ENCODE measurements around the gene SLC9A9. TPM values are rescaled to one million over a fixed set of nuclear protein-coding genes. Genes with fewer than 3 reads are reported as not detected.

The SLC9A9 gene
- total and polyA plus RNA-seq, 4 donors: 3.3 to 15.0 (median 6.1) TPM

GRCh38 chr3:143825513-143825912, 22.8 kb downstream of the SLC9A9 start:
- H3K9me3 ChIP-seq (ENCODE audit: control insufficient read depth in 4 of 4, low read length in 3 of 4): no peaks in the 10 kb centered on the region
- no peak for DNase-seq (ENCODE audit: low spot score)
- H3K27me3 ChIP-seq (ENCODE audit: control insufficient read depth in 4 of 4, insufficient read depth in 4 of 4, low read length in 3 of 4): no peaks in the 10 kb centered on the region
- no peak for TF ChIP-seq GABPA (IDR thresholded peaks at IDR 0.05 in 1 of 2, conservative IDR thresholded peaks at IDR 0.05 in 1 of 2)
- TF ChIP-seq, protein P1, sequence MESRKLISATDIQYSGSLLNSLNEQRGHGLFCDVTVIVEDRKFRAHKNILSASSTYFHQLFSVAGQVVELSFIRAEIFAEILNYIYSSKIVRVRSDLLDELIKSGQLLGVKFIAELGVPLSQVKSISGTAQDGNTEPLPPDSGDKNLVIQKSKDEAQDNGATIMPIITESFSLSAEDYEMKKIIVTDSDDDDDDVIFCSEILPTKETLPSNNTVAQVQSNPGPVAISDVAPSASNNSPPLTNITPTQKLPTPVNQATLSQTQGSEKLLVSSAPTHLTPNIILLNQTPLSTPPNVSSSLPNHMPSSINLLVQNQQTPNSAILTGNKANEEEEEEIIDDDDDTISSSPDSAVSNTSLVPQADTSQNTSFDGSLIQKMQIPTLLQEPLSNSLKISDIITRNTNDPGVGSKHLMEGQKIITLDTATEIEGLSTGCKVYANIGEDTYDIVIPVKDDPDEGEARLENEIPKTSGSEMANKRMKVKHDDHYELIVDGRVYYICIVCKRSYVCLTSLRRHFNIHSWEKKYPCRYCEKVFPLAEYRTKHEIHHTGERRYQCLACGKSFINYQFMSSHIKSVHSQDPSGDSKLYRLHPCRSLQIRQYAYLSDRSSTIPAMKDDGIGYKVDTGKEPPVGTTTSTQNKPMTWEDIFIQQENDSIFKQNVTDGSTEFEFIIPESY (IDR thresholded peaks at IDR 0.05): no peak
- peaks cover 0 to 2% (median 0%) of the 10 kb centered on the region in 4 donors for H3K4me1 ChIP-seq (ENCODE audit: control insufficient read depth in 4 of 4, insufficient read depth in 4 of 4, low read length in 3 of 4)
- no peak overlapping the region for H3K9ac ChIP-seq (ENCODE audit: low read depth in 1 of 2, low read length in 2 of 2)
- no peak overlapping the region for H3K4me3 ChIP-seq (ENCODE audit: low read depth in 1 of 3, low read length in 3 of 3)
- WGBS: 44% methylated on average over 3 of the region's 3 CpGs
- H3K36me3 ChIP-seq (ENCODE audit: control insufficient read depth in 4 of 4, insufficient read depth in 3 of 4, low read depth in 1 of 4, low read length in 3 of 4): no peaks in the 10 kb centered on the region
- H3K27ac ChIP-seq (ENCODE audit: low read depth in 1 of 2, low read length in 2 of 2): peak overlapping the region; percentile 15 to 50

GRCh38 chr3:143824735-143825385, 23.4 kb downstream of the SLC9A9 start:
- no peaks in the 10 kb centered on the region for H3K9me3 ChIP-seq (ENCODE audit: control insufficient read depth in 4 of 4, low read length in 3 of 4)
- H3K27ac ChIP-seq (ENCODE audit: low read depth in 1 of 2, low read length in 2 of 2): no peak overlapping the region
- H3K9ac ChIP-seq (ENCODE audit: low read depth in 1 of 2, low read length in 2 of 2): no peak overlapping the region
- no peak for DNase-seq (ENCODE audit: low spot score)
- H3K4me1 ChIP-seq (ENCODE audit: control insufficient read depth in 4 of 4, insufficient read depth in 4 of 4, low read length in 3 of 4): peaks cover 0 to 2% (median 0%) of the 10 kb centered on the region in 4 donors
- H3K27me3 ChIP-seq (ENCODE audit: control insufficient read depth in 4 of 4, insufficient read depth in 4 of 4, low read length in 3 of 4): no peaks in the 10 kb centered on the region
- no peaks in the 10 kb centered on the region for H3K36me3 ChIP-seq (ENCODE audit: control insufficient read depth in 4 of 4, insufficient read depth in 3 of 4, low read depth in 1 of 4, low read length in 3 of 4)
- H3K4me3 ChIP-seq (ENCODE audit: low read depth in 1 of 3, low read length in 3 of 3): no peak overlapping the region
- TF ChIP-seq, protein P2, sequence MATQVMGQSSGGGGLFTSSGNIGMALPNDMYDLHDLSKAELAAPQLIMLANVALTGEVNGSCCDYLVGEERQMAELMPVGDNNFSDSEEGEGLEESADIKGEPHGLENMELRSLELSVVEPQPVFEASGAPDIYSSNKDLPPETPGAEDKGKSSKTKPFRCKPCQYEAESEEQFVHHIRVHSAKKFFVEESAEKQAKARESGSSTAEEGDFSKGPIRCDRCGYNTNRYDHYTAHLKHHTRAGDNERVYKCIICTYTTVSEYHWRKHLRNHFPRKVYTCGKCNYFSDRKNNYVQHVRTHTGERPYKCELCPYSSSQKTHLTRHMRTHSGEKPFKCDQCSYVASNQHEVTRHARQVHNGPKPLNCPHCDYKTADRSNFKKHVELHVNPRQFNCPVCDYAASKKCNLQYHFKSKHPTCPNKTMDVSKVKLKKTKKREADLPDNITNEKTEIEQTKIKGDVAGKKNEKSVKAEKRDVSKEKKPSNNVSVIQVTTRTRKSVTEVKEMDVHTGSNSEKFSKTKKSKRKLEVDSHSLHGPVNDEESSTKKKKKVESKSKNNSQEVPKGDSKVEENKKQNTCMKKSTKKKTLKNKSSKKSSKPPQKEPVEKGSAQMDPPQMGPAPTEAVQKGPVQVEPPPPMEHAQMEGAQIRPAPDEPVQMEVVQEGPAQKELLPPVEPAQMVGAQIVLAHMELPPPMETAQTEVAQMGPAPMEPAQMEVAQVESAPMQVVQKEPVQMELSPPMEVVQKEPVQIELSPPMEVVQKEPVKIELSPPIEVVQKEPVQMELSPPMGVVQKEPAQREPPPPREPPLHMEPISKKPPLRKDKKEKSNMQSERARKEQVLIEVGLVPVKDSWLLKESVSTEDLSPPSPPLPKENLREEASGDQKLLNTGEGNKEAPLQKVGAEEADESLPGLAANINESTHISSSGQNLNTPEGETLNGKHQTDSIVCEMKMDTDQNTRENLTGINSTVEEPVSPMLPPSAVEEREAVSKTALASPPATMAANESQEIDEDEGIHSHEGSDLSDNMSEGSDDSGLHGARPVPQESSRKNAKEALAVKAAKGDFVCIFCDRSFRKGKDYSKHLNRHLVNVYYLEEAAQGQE (IDR thresholded peaks at IDR 0.05): no peak
- TF ChIP-seq GABPA (IDR thresholded peaks at IDR 0.05 in 1 of 2, conservative IDR thresholded peaks at IDR 0.05 in 1 of 2): no peak
- no peak for TF ChIP-seq RXRA (IDR thresholded peaks at IDR 0.05)
- TF ChIP-seq MAX (IDR thresholded peaks at IDR 0.05): no peak
- TF ChIP-seq, protein P3, sequence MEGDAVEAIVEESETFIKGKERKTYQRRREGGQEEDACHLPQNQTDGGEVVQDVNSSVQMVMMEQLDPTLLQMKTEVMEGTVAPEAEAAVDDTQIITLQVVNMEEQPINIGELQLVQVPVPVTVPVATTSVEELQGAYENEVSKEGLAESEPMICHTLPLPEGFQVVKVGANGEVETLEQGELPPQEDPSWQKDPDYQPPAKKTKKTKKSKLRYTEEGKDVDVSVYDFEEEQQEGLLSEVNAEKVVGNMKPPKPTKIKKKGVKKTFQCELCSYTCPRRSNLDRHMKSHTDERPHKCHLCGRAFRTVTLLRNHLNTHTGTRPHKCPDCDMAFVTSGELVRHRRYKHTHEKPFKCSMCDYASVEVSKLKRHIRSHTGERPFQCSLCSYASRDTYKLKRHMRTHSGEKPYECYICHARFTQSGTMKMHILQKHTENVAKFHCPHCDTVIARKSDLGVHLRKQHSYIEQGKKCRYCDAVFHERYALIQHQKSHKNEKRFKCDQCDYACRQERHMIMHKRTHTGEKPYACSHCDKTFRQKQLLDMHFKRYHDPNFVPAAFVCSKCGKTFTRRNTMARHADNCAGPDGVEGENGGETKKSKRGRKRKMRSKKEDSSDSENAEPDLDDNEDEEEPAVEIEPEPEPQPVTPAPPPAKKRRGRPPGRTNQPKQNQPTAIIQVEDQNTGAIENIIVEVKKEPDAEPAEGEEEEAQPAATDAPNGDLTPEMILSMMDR (IDR thresholded peaks at IDR 0.05; ENCODE audit: low read depth, low read length, missing input control): no peak
- no peak for TF ChIP-seq HNF4A (conservative IDR thresholded peaks at IDR 0.05)
- no peak for TF ChIP-seq FOXA1 (IDR thresholded peaks at IDR 0.05)
- TF ChIP-seq JUND (IDR thresholded peaks at IDR 0.05): no peak
- no peak for TF ChIP-seq SP1 (IDR thresholded peaks at IDR 0.05)
- no peak for TF ChIP-seq HNF4G (IDR thresholded peaks at IDR 0.05)
- TF ChIP-seq TAF1 (conservative IDR thresholded peaks at IDR 0.05): no peak
- no peak for TF ChIP-seq NR2F2 (IDR thresholded peaks at IDR 0.05)
- TF ChIP-seq, protein P1 (IDR thresholded peaks at IDR 0.05): no peak
- TF ChIP-seq RAD21 (IDR thresholded peaks at IDR 0.05): no peak
- TF ChIP-seq EGR1 (IDR thresholded peaks at IDR 0.05; ENCODE audit: low read depth in 2 of 2): no peak
- no peak for TF ChIP-seq FOXA2 (IDR thresholded peaks at IDR 0.05)
- TF ChIP-seq ATF3 (IDR thresholded peaks at IDR 0.05): no peak
- 70% methylated on average over 3 of the region's 3 CpGs for WGBS
